ENCODE data around the gene XAGE2.
A peak's percentile ranks its signal among the peaks of the same experiment; 100 is the strongest.
"Not testable (repeated sequence)": the region's sequence is repeated elsewhere in the genome, so short reads cannot be mapped to it uniquely, and the experiment has no call there.

The XAGE2 gene, protein sequence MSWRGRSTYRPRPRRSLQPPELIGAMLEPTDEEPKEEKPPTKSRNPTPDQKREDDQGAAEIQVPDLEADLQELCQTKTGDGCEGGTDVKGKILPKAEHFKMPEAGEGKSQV

DNA sequence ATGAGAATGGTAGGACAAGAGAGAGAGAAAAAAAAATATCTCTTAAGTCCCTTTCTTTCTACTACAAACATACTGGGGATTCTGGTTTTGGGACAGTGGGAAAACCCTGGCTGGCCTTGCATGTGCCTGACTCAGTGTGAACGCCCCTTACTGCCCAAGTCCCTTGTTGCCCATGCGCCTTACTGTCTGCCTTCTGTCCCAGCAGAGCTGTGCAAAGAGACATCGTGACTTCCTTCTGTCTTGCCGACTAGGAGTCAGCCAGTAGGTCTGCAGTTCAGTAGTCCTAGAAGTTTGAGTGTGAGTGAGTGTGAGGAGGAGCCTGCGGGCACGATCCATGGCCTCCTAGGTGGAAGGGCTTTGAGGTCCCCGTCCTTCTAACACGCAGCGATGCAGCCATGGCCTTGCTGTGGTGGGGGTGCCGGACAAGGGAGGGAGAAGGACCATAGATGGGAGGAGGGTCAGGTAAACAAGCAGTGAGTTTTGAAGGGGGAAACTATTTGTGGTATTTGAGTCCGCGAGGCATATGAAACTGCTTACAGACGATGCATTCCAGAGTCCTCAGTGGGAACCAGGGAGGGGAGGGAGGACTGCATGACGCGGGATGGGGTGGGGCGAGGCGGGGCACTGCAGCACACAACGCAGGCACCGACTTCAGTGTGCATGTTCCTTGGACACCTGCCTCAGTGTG lies at the start of gene XAGE2:
TSS of gene XAGE2 (plus strand) at position 654 of the 688 bp plus-strand sequence. CDS start 994 bp downstream, outside the sequence.
- no peak for DNase-seq (ENCODE audit: low read depth in 2 of 2)

DNA sequence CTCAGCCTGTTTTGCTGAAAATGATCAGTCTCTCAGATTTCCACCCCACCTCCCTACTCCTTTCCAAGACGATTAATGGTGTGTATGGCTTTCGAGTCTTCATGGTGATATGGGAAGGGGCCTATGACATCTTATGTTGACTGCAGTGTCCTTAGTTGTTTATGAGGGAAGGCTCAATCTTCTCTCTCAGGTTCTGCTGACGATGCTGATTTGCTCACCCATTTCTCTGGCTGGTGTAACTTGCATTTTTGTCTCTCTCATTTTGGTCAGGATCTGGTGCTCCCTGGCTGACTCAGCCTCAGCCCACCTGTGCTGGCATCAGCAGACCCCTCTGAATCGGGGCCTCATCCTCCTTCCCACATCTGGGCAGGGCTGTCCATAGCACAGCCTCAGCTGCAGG lies 31.4 kb upstream of the XAGE2 start:
- no peak for DNase-seq (ENCODE audit: low read depth in 2 of 2)

DNA sequence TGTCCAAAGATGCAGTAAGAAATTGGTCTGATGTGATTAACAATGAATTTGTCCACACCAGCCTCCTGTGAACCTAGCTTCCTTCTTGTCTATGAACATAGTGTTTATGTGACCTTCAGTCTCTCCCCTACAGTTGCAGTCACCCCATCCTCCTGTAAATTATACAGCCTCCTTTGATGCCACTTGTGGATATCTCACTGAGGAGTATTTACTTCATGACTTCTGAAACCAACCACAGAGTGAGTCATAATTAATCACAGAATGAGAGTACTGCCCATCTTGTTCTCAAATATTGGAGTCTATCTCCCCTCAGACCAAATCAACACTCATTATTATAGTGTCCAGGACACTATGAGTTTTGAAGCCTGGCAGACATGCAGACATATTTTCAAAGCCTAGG lies 27.3 kb upstream of the XAGE2 start:
- DNase-seq (ENCODE audit: low read depth in 2 of 2), result no peak

DNA sequence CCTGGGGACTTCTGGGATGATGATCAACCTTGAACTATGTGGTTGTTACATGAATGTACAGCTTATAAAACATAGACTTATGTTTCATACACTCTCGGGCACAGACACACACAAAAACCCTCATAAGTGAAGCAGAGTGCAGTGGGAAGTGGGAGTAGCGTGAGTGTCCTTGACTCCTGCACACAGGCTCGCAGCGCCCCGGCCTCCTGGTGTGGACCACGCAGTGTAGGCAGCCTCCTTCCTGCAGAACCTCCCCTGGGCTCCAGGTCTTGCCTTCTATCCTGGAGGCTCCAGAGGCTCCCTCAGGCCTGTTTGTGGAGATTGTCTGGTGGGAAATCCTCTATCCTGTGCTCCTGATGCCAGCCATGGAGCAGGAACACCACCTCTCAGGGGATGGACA lies 25.7 kb upstream of the XAGE2 start:
- DNase-seq (ENCODE audit: low read depth in 2 of 2), result not testable (repeated sequence)

DNA sequence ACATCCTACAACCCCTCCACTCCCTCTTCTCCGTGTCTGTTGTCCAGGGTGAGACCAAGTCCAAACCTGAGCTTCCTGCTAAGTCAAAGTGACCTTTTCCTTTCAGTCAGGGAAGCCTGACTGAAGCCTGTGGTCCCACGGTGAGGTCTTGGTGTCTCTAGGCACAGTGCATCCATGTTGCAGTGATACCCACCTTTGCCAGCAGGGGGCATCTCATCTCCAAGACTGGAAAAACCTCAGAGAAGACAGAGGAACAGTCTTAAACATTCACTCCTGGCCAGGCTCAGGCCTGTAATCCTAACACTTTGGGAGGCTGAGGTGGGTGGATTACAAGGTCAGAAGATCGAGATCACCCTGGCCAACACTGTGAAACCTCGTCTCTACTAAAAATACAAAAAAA lies 23.4 kb upstream of the XAGE2 start:
- peak; percentile 33 to 43 for DNase-seq (ENCODE audit: low read depth in 2 of 2)

DNA sequence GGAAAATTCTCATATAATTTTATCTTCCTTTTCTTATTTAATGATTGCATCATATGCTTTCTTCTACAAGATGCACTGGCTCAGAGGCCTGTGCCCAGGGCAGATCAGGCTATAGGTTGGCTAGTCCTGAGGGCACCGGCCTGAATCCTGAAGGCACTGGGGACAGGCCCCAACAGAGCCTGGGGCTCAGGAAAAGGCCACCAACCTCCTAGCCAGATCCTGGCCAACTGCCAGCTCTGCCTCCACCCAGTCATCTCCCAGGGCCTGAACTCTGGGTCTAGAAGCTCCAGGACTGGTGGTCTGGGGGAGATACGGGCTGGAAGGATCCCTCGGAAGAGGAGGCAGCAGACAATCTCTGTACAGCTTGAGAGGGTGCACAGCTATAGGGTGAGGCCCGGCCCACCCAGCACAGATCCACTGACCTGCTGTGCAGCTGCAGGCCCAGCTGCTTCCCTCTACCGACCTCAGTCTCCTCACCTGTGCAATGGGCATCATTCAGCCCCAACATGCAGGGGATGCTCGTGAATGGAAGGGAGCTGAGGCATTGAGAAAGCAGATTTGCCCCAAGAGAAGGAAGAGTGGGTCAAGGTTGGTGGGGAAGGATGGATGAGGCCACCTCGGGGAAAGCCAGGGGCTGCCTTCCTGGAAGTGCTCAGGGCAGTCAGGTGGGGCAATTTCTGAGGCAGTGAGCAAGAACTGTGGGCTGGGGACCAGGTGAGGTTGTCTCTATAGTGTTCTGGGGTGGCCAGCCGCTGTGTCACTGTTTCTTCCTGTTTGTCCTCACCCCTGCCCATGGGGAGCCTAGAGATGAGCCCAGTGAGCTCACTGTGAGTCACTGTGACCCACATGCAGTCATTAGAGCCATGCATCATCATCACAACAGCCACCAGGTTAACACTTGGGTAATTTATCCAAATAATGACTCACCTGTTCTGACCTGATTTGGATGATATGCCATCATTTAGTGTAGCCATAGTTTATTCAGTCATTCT lies 22.4 kb upstream of the XAGE2 start:
- no peak for DNase-seq (ENCODE audit: low read depth in 2 of 2)

DNA sequence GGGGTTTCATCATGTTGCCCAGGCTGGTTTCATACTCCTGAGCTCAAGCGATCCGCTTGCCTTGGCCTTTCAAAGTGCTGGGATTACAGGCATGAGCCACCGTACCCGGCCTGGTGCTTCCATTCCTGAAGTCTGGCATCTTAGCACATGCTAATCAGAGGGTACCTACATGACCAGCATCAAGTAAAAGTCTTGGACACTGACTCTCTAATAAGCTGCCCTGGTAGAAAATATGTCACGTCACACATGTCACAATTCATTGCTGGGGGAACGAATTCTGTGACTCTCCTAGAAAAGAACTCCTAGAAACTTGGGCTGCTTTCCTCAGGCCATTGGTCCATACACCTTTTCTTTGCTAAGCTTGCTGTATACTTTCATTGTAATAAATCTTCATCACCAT lies 19.1 kb upstream of the XAGE2 start:
- no peak for DNase-seq (ENCODE audit: low read depth in 2 of 2)

DNA sequence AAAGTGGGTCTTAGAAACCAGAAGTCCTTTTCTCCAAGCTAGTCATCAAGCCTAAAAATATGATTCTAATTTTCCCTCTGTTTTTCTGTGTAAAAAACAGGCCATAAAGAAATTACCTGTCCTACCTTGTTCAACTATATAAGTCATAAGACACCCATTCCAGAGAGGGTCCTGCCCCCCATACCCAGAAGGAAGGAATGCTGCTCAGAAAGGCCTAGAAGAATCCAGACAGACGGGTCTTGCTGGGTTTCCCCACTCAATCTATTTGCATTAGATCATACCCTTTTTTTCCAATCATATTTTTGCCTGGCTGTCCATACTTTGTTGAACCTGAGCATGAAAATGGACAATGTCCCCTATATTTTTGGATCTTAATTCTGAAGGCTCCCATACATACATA lies 16.3 kb upstream of the XAGE2 start:
- DNase-seq (ENCODE audit: low read depth in 2 of 2), result no peak

DNA sequence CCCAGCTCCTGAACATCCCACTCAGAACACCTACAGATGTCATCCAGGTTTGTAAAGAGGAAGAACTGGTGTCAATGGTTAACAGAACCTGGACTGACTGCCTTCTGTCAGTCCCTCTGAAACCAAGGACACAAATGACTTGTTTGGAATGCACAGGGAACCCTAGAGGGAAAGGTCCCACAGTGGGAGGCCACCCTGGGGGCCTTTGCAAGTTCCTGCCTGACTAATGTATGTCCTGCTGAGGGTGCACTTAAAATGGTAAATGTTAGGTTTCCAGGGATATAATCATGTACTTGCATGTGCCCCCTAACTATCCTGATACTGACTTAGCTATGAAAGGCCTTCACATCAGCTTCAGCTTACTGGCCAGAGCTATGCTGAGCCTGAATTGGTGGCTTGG lies 15.0 kb upstream of the XAGE2 start:
- DNase-seq (ENCODE audit: low read depth in 2 of 2), result no peak

DNA sequence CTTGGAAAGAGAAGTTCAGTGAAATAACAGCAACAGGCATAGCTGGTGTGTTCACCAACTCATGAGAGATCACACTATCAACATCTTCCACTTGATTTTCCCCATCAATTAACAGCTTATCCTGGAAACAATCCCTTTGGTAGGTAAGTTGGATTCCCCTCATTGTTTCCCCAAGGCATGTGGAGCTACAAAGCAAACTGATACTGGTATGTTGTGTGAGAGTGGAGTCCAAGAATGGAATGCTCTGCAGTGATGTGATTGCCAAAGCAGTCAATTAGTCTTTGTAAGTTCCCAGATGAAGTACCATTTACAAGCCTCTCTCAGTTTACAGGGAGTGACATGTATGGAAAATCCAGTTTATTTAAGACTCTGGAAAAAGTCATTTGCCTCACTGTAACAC lies 13.7 kb upstream of the XAGE2 start:
- DNase-seq (ENCODE audit: low read depth in 2 of 2), result no peak

DNA sequence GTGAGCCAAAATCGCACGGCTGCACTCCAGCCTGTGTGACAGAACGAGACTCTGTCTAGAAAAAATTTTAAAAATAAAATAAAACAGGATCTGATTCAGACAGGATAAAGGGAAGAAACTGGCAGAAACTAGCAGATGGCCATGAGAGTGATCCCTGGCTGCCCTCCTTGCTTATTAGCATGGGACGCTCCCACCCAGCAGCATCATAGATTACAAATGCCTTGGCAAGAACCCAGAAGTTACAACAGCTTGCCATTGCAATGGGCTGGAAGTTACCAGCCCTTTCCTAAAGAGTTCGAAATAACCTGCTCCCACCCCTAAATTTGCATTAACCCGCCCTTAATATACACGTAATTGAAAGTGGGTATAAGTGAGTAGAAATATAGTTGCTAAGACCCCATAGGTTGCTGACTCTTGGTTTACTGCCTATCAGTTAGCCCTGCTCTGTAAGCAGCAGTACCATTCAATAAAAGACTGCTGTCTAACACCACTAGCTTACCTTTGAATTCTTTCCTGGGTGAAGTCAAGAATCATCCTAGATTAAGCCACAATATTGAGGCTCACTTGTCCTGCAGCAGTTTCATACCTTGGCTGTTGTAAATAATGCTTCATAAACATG lies 9.1 kb upstream of the XAGE2 start:
- DNase-seq (ENCODE audit: low read depth in 2 of 2), result no peak

DNA sequence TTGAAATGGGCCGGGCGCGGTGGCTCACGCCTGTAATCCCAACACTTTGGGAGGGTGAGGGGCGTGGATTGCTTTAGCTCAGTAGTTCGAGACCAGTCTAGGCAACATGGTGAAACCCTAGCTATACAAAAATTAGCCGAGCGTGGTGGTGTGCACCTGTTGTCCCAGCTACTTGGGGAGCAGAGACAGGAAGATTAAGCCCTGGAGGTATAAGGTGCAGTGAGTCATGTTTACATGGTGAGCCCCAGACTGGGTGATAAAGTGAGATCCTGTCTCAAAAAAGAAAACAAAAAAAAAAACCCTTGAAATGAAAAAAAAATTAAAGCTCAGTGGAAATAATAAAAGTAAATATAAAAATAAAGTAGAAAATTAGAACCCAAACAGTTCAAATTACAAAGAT lies 6.9 kb upstream of the XAGE2 start:
- no peak for DNase-seq (ENCODE audit: low read depth in 2 of 2)

DNA sequence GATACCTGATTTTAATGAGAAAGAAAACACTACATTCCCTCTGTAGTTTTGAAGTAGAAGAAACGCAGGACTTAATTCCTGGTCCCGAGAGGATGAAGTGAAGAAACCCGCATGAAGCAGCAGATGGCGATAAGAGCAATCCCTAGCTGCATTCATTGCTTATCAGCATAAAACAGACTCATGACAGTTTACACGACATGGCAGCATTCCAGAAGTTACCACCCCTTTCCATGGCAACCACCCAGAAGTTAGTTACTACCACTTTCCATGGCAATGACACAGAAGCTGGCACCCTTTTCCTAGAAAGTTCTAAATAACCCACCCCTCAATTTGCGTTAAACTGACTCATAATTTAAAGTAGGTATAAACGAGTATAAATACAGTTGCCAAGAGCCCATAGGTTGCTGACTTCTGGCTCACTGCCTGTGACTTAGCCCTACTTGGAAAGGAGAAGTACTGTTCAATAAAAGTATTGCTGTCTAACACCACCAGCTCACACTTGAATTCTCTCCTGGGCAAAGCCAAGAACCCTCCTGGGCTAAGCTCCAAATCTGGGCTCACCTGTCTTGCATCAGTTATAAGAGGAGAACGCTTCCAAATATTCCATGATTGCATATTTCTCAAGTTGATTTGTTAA lies 5.5 kb upstream of the XAGE2 start:
- no peak for DNase-seq (ENCODE audit: low read depth in 2 of 2)

DNA sequence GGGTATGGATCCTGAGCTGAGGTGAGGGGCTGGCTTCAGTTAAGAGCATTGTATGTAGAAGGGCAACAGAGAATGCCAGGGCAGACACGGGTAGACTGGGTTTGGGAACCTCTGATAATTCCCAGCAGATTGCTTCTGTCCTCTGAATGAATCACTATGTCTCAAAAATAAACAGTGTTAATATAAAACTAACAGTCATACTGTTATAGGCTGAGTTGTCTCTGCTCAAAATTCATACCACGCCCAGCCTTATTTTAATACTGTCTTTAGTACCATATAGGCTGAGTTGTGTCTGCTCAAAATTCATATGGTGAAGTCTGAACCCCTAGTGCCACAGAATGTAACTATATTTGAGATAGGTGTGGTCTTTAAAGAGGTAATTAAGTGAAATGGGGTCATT lies 10.0 kb downstream of the XAGE2 start:
- no peak for DNase-seq (ENCODE audit: low read depth in 2 of 2)

DNA sequence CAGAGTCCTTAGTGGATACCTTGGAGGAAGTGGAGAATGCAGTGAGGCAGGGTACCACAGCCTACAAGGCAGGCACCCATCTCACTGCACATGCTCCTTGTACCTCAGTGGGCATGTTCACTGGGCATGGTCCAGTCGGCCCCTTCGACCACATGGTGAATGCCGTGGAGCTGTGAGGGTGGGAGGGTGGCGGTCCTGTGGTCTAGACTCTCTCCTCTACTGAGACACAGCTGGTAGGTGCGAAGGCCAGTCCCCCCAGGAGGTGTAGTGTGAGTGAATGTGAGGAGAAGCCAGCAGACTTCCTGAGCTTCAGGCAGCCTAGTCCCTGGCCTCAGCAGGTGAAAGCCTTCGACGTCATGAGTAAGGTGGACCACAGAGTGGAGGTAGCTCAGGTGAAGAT lies 12.2 kb downstream of the XAGE2 start:
- no peak for DNase-seq (ENCODE audit: low read depth in 2 of 2)

DNA sequence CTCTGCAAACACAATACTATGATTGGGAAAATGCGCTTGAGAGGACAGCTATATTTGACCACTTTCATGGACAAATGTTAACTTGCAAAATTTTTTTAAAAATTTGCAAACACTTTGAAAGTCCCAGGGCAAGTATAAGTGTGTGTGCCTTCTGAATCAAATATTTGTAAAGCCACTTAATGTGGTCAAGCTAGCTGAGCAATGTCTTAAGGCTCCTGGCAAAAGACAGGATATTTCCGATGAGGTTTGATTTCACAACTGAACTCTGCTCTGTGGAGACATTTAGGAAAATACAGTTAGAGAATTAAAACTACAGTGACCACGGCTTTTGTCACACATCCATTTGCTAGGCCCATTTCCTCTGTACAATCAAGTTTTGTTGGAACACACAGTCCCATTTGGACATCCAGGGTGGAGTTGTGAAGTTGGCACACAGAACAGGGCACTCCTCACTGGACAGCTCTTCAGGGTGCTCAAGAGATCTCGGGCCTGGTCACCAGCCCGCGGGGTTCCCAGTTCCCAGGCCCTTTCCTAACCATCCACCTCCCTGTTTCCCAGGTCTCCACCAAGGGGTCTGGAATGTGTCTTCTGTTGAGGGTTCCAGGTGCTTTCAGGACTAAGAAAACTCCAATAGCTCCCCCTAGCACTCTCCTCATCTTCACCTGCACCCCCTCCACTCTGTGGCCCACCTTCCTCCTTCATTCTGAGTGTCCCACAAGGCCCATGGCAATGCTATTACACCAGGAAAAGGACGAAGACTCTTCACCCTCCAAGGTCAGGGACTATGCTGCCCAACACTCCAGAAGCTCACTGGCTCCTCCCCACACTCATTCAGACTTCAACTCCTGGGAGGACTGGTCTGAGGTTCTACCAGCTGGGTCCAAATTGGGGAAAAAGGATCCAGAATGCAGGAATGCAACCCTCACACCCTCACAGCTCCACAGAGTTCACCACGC lies 41.9 kb downstream of the XAGE2 start:
- DNase-seq (ENCODE audit: low read depth in 2 of 2), result no peak

DNA sequence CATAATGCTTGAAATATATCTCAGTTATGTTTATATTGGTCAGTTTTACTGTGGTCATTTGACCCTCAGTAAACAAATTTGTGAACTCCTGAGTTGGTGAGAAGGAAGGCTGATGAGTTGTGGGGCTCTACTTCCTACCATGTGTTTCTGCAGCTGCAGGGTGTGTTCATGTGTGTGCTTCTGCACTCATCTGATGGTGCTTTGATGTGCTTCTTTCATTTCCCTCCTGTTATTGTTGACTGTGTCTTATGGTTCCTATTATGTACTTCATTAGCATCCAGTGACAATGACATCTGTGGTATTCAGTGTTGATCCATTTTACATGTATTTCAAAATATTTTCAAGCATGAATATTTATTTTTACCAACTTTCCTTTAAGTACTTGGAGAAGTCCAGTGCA lies 46.5 kb downstream of the XAGE2 start:
- no peak for DNase-seq (ENCODE audit: low read depth in 2 of 2)

DNA sequence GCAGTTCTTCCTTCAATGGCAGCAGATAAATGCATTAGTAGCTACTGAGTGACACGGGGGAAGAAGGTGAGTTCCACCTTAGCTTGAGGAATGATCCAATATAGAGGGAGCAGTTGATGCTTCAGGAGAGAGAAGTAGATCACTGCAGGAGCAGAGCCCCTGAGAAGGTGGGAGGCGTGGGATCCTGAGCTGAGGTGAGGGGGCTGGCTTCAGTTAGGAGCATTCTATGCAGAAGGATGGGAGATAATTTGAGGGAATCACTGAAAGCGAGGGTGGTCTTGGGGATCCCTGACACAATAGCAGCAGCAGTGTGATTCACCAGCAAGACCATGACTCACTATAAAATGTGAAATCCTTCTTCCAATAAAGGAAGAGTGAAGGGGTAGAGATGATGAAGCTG lies 48.0 kb downstream of the XAGE2 start:
- no peak for DNase-seq (ENCODE audit: low read depth in 2 of 2)

DNA sequence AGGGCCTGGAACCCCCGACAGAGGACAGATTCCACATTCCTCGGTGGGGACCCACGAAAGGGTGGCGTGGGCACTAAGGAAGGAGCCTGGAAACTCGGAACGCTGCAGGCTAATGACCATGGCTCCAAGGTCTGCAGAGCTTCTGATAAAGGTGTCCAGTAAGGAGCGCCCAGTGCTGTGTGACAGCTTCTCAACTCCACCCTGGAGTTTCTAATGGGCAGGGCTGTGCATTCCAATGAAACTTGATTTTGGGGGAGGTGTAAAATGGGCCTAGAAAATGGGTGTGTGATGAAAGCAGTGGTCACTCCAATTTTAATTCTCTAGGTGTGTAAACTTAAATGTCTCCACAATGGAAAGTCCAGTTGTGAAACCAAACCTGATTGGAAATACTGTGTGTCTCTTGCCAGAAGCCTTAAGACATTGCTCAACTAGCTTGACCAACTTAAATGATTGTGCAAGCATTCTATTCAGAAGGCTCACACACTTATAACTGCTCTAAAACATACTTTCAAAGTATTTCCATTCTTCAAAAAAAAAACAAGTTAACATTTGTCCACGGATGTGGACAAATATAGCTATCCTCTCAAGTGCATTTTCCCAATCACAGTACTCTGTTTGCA lies 52.1 kb downstream of the XAGE2 start:
- no peak for DNase-seq (ENCODE audit: low read depth in 2 of 2)

DNA sequence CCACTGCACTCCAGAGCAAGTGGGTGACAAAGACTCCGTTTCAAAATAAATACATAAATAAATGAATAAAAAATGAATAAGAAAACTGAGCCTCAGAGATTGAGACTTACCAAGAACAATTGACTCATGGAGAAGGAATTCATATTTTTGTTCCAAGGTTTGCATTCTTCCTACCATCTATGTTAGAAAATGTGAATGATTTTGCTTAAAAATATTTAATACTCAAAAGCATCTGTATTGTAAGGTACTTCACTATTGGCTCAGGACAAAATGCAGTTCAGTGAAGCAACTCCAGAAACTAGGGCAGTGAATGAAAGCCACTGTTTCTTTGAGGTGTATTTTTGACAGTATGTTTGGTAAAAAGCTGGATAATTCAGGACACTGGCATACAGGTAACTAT lies 54.1 kb downstream of the XAGE2 start:
- DNase-seq (ENCODE audit: low read depth in 2 of 2), result no peak
